Hepatocyte (in vitro differentiated cells): ENCODE results near the gene RAP1A. TPM values are rescaled to one million over a fixed set of nuclear protein-coding genes. Genes with fewer than 3 reads are reported as not detected.

Experiments used
- DNase-seq: peaks from one replicate; pipeline ENCODE4 v3.0.0-alpha.2; 2016; ENCODE audit warnings: low spot score
- H2AFZ ChIP-seq: fragments of 200-600 bp; sonication (generic); 2 replicates; pipeline ENCODE4 v1.6.0; 2016; ENCODE audit warnings: antibody characterized with exemption, mild to moderate bottlenecking
- H3K27ac ChIP-seq: fragments of 200-600 bp; sonication (generic); 2 replicates; pipeline ENCODE4 v1.5.1; 2016; ENCODE audit warnings: mild to moderate bottlenecking
- H3K27me3 ChIP-seq: fragments of 200-600 bp; sonication (generic); 2 replicates; pipeline ENCODE4 v1.6.1; 2016
- H3K36me3 ChIP-seq: fragments of 200-600 bp; sonication (generic); replicated peaks from 2 replicates; pipeline ENCODE4 v1.5.1; 2016; ENCODE audit warnings: low read depth; ENCODE audit not compliant: insufficient read depth
- H3K4me1 ChIP-seq: fragments of 200-600 bp; sonication (generic); 2 replicates; pipeline ENCODE4 v1.5.1; 2016; ENCODE audit warnings: mild to moderate bottlenecking, moderate library complexity; ENCODE audit not compliant: insufficient read depth
- H3K4me2 ChIP-seq: fragments of 200-600 bp; sonication (generic); 2 replicates; pipeline ENCODE4 v1.6.0; 2016
- H3K4me3 ChIP-seq: fragments of 200-600 bp; sonication (generic); 2 replicates; pipeline ENCODE4 v1.5.1; 2016; ENCODE audit warnings: mild to moderate bottlenecking
- H3K79me2 ChIP-seq: fragments of 200-600 bp; sonication (generic); 2 replicates; pipeline ENCODE4 v1.6.0; 2017; ENCODE audit warnings: mild to moderate bottlenecking
- H3K9me2 ChIP-seq: fragments of 200-600 bp; sonication (generic); replicated peaks from 2 replicates; pipeline ENCODE4 v1.6.0; 2017; ENCODE audit warnings: mild to moderate bottlenecking; ENCODE audit not compliant: insufficient read depth
- H3K9me3 ChIP-seq: fragments of 200-600 bp; sonication (generic); 2 replicates; pipeline ENCODE4 v1.5.1; 2016; ENCODE audit warnings: low read depth, mild to moderate bottlenecking
- H4K20me1 ChIP-seq: fragments of 200-600 bp; sonication (generic); 2 replicates; pipeline ENCODE4 v1.6.0; 2016; ENCODE audit warnings: mild to moderate bottlenecking; ENCODE audit not compliant: insufficient read depth, poor library complexity, severe bottlenecking
- EZH2 ChIP-seq: fragments of 200-600 bp; sonication (generic); IDR thresholded peaks from 2 replicates; pipeline ENCODE4 v1.6.1; 2016; ENCODE audit warnings: antibody characterized with exemption, mild to moderate bottlenecking, borderline replicate concordance
- EZH2phosphoT487 ChIP-seq: fragments of 200-600 bp; sonication (generic); IDR thresholded peaks from one replicate; pipeline ENCODE4 v1.6.1; 2018; ENCODE audit warnings: antibody characterized with exemption, mild to moderate bottlenecking, low read depth, moderate library complexity; ENCODE audit not compliant: unreplicated experiment, severe bottlenecking
- WGBS: methylation state at CpG from one replicate; pipeline ENCODE4 v1.1.6; 2016; ENCODE audit warnings: low lambda C conversion rate; ENCODE audit errors: missing lambda C conversion rate; 5-methylcytosine and 5-hydroxymethylcytosine counted together
- polyA plus RNA-seq: library from polyadenylated mRNA; unstranded; fragments of >200 nt; fragmentation: Nextera tagmentation; extraction: Ambion mirVana; gene quantifications from 2 replicates; pipeline ENCODE4 v1.2.1, GENCODE V29; 2016
- total RNA-seq: library from RNA; depleted of rRNA; stranded (reverse); fragments of >200 nt; gene quantifications from 2 replicates; pipeline ENCODE4 v1.2.3, GENCODE V29; 2014
- TF ChIP-seq, protein P1 (sequence below): fragments of 200-600 bp; sonication (generic); IDR thresholded peaks from 2 replicates; pipeline ENCODE4 v1.5.1; 2016; ENCODE audit warnings: antibody characterized with exemption, mild to moderate bottlenecking; ENCODE audit not compliant: poor library complexity

The RAP1A gene
- total and polyA plus RNA-seq, 2 experiments from 2014 or later, result 48.8 to 49.6 TPM

- Histone ChIP-seq H3K36me3 (no peaks in the 10 kb centered on the region), H3K4me2 (no peak overlapping the region), H3K27ac (peak overlapping the region; percentile 20), H3K79me2 (peaks cover 92% of the 10 kb centered on the region), H3K4me3 (no peak overlapping the region), H2AFZ (no peak overlapping the region), H3K27me3 (no peaks in the 10 kb centered on the region), H3K9me2 (no peaks in the 10 kb centered on the region), H3K9me3 (no peaks in the 10 kb centered on the region), H3K4me1 (peaks cover 21% of the 10 kb centered on the region), H4K20me1 (peaks cover 9% of the 10 kb centered on the region)
- DNase-seq, result no peak
- TF ChIP-seq, protein P1, sequence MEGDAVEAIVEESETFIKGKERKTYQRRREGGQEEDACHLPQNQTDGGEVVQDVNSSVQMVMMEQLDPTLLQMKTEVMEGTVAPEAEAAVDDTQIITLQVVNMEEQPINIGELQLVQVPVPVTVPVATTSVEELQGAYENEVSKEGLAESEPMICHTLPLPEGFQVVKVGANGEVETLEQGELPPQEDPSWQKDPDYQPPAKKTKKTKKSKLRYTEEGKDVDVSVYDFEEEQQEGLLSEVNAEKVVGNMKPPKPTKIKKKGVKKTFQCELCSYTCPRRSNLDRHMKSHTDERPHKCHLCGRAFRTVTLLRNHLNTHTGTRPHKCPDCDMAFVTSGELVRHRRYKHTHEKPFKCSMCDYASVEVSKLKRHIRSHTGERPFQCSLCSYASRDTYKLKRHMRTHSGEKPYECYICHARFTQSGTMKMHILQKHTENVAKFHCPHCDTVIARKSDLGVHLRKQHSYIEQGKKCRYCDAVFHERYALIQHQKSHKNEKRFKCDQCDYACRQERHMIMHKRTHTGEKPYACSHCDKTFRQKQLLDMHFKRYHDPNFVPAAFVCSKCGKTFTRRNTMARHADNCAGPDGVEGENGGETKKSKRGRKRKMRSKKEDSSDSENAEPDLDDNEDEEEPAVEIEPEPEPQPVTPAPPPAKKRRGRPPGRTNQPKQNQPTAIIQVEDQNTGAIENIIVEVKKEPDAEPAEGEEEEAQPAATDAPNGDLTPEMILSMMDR, result no peak
- no peak for TF ChIP-seq EZH2phosphoT487
- no peak for TF ChIP-seq EZH2
- 93% methylated on average over 1 of the region's 1 CpG for WGBS
Observed at GRCh38 chr1:111664652-111665051, 45.1 kb downstream of the RAP1A start.

- Histone ChIP-seq H3K4me1 (peaks cover 17% of the 10 kb centered on the region), H2AFZ (no peak overlapping the region), H3K79me2 (peaks cover 95% of the 10 kb centered on the region)
Observed at GRCh38 chr1:111665497-111665896, 45.9 kb downstream of the RAP1A start.

GRCh38 chr1:111666828-111667227 is 47.2 kb downstream of the RAP1A start:
- H3K9me2 ChIP-seq, result no peaks in the 10 kb centered on the region
- H3K9me3 ChIP-seq, result no peaks in the 10 kb centered on the region
- TF ChIP-seq EZH2 (no peak), EZH2phosphoT487 (no peak)
- TF ChIP-seq, protein P1, result no peak
- H3K27me3 ChIP-seq, result no peaks in the 10 kb centered on the region
- peaks cover 9% of the 10 kb centered on the region for H4K20me1 ChIP-seq
- H3K4me1 ChIP-seq, result peaks cover 9% of the 10 kb centered on the region
- no peaks in the 10 kb centered on the region for H3K36me3 ChIP-seq
- H3K4me3 ChIP-seq, result no peak overlapping the region
- no peak for DNase-seq
- H3K79me2 ChIP-seq, result peaks cover 97% of the 10 kb centered on the region
- no peak overlapping the region for H3K4me2 ChIP-seq
- WGBS, result 100% methylated on average over 1 of the region's 1 CpG
- H2AFZ ChIP-seq, result no peak overlapping the region
- no peak overlapping the region for H3K27ac ChIP-seq

More at GRCh38 chr1:111665497-111665896, 45.9 kb downstream of the RAP1A start:
- DNase-seq, result no peak
- peaks cover 9% of the 10 kb centered on the region for H4K20me1 ChIP-seq
- H3K4me3 ChIP-seq, result no peak overlapping the region
- H3K36me3 ChIP-seq, result no peaks in the 10 kb centered on the region
- TF ChIP-seq, protein P1, result no peak
- no peak for TF ChIP-seq EZH2phosphoT487
- TF ChIP-seq EZH2, result no peak
- H3K4me2 ChIP-seq, result no peak overlapping the region
- H3K27me3 ChIP-seq, result no peaks in the 10 kb centered on the region
- H3K9me2 ChIP-seq, result no peaks in the 10 kb centered on the region
- H3K27ac ChIP-seq, result no peak overlapping the region
- H3K9me3 ChIP-seq, result no peaks in the 10 kb centered on the region

DNA sequence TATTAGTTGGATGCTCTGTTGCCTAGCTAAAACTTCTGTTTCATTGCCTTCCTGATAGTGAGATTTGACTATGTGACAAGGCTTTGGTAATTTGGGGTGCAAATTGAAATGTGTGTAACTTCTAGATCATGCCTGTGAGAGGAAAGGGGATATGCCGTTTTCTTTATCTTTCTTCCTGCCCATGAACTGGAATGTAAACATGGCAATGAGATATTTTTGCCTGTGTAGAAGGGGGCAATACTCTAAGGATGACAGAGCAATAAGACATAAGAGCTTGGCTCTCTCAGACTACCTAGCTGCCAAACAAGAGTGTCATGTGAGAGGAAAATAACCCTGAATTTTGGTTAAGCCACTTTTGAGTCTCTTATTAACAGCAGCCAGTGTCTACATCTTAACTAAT is 49.7 kb downstream of the RAP1A start:
- H2AFZ ChIP-seq, result no peak overlapping the region
- no peak overlapping the region for H3K27ac ChIP-seq
- H3K4me3 ChIP-seq, result no peak overlapping the region
- H3K4me1 ChIP-seq, result peaks cover 9% of the 10 kb centered on the region
- H3K27me3 ChIP-seq, result no peaks in the 10 kb centered on the region
- no peaks in the 10 kb centered on the region for H3K9me3 ChIP-seq
- H4K20me1 ChIP-seq, result peaks cover 9% of the 10 kb centered on the region
- no peak for DNase-seq
- H3K9me2 ChIP-seq, result no peaks in the 10 kb centered on the region
- H3K79me2 ChIP-seq, result peaks cover 100% of the 10 kb centered on the region
- H3K4me2 ChIP-seq, result no peak overlapping the region
- no peaks in the 10 kb centered on the region for H3K36me3 ChIP-seq
- TF ChIP-seq EZH2phosphoT487 (no peak), EZH2 (no peak)
- TF ChIP-seq, protein P1, result no peak
- WGBS, result 37% methylated on average over 1 of the region's 1 CpG
